Thoracic aorta endothelial cell (primary cell): ENCODE data around the gene SLC6A8. TPM values are rescaled to one million over a fixed set of nuclear protein-coding genes. Genes with fewer than 3 reads are reported as not detected.

ENCODE experiments used
- small RNA-seq: library from RNA; depleted of rRNA; stranded (forward); fragments of <200 nt; gene quantifications from one replicate; pipeline ENCODE3, GENCODE V24; 2012
- total RNA-seq: library from RNA; depleted of rRNA; stranded (reverse); fragments of >200 nt; gene quantifications from 2 replicates; pipeline ENCODE4 v1.2.3, GENCODE V29; 2012

SLC6A8 gene
- 9.6 and 12.8 TPM in 2 replicates for total RNA-seq

GRCh38 chrX:153687121-153688039 lies at the start of gene SLC6A8:
Gene SLC6A8, plus strand, starts transcription at chrX:153687926. Its CDS starts 649 bp downstream, at chrX:153688575.

GRCh38 chrX:153646620-153647373 lies 40.9 kb upstream of the SLC6A8 start, which contains the start of gene DUSP9:
Gene DUSP9, plus strand, starts transcription at chrX:153647203. Its CDS starts 751 bp downstream, at chrX:153647954.

GRCh38 chrX:153673428-153674218 lies 14.1 kb upstream of the SLC6A8 start, which contains the start of gene PNCK:
Gene PNCK, minus strand, starts transcription at chrX:153673813. Its CDS starts 737 bp downstream, at chrX:153673076.

GRCh38 chrX:153724252-153725038 lies 36.7 kb downstream of the SLC6A8 start, which contains the start of the genes ABCD1 and BCAP31:
Gene ABCD1, plus strand, starts transcription at chrX:153724856. Its CDS starts 411 bp downstream, at chrX:153725267.
Gene BCAP31, minus strand, starts transcription at chrX:153724387. Its CDS starts 1,143 bp downstream, at chrX:153723244.

Small RNAs within 50 kb of the gene (small RNA-seq; reads per million reads assigned to genes)
- not detected for gene RN7SL687P

Other genes starting within 250 kb of the SLC6A8 start
- gene TREX2, start 241.9 kb upstream of the SLC6A8 start, total RNA-seq: 1.0 and 1.2 TPM in 2 replicates
- 20.3 and 26.6 TPM in 2 replicates for gene HAUS7, start 217.3 kb upstream of the SLC6A8 start, total RNA-seq
- gene BGN, start 192.9 kb upstream of the SLC6A8 start, total RNA-seq: 13.4 and 34.2 TPM in 2 replicates
- gene ATP2B3, start 170.3 kb upstream of the SLC6A8 start, total RNA-seq: not detected in 2 replicates
- gene CCNQ, start 88.8 kb upstream of the SLC6A8 start, total RNA-seq: 25.4 and 27.7 TPM in 2 replicates
- 0.13 and 0.29 TPM in 2 replicates for gene DUSP9, start 40.7 kb upstream of the SLC6A8 start, total RNA-seq
- gene PNCK, start 14.1 kb upstream of the SLC6A8 start, total RNA-seq: not detected in 2 replicates
- 237 and 249 TPM in 2 replicates for gene BCAP31, start 36.5 kb downstream of the SLC6A8 start, total RNA-seq
- 10.5 and 15.2 TPM in 2 replicates for gene ABCD1, start 36.9 kb downstream of the SLC6A8 start, total RNA-seq
- 2.2 and 7.0 TPM in 2 replicates for gene PLXNB3, start 76.3 kb downstream of the SLC6A8 start, total RNA-seq
- gene SRPK3, start 93.1 kb downstream of the SLC6A8 start, total RNA-seq: not detected in 2 replicates
- 32.9 and 35.0 TPM in 2 replicates for gene IDH3G, start 106.4 kb downstream of the SLC6A8 start, total RNA-seq
- 127 and 133 TPM in 2 replicates for gene SSR4, start 106.7 kb downstream of the SLC6A8 start, total RNA-seq
- under 0.01 and 0.14 TPM in 2 replicates for gene PDZD4, start 142.6 kb downstream of the SLC6A8 start, total RNA-seq
- gene L1CAM, start 198.2 kb downstream of the SLC6A8 start, total RNA-seq: 0.27 and 0.50 TPM in 2 replicates
- gene AVPR2, start 216.7 kb downstream of the SLC6A8 start, total RNA-seq: not detected in 2 replicates
- 10.5 and 35.1 TPM in 2 replicates for gene ARHGAP4, start 238.3 kb downstream of the SLC6A8 start, total RNA-seq
- gene NAA10, start 247.1 kb downstream of the SLC6A8 start, total RNA-seq: 114 and 132 TPM in 2 replicates